SK-N-SH (cell line): ENCODE measurements around the gene LRIG1. TPM values are rescaled to one million over a fixed set of nuclear protein-coding genes. Genes with fewer than 3 reads are reported as not detected.

Source experiments
- CTCF ChIA-PET: fragments of 300-600, 350-600 bp; formaldehyde crosslinking; extraction: SDS; loops from one replicate; lab custom pipeline; 2021; lab: Yijun Ruan, JAX
- POLR2A ChIA-PET: fragments of 350-600 bp; sonication (Branson Sonifier 250); formaldehyde crosslinking; extraction: SDS; loops from one replicate; lab custom pipeline; 2020; ENCODE audit warnings: antibody characterized with exemption, inconsistent platforms; lab: Yijun Ruan, JAX
- DNase-seq: peaks from one replicate; pipeline ENCODE4 v3.0.0; 2012
- H2AFZ ChIP-seq: fragments of 200-600 bp; sonication (generic); 2 replicates; pipeline ENCODE4 v1.8.1; 2016; ENCODE audit warnings: antibody characterized with exemption, mild to moderate bottlenecking, low read depth
- H3F3A ChIP-seq: fragments of 200-600 bp; sonication (generic); replicated peaks from 2 replicates; pipeline ENCODE3; 2016; ENCODE audit warnings: antibody characterized with exemption, mild to moderate bottlenecking; ENCODE audit not compliant: insufficient read depth
- H3K27ac ChIP-seq, 2 experiments: fragments of 200-500 bp in 1 of 2; fragments of 200-600 bp in 1 of 2; sonication (Bioruptor generic) in 1 of 2; sonication (generic), shearing (Covaris generic) in 1 of 2; 2 replicates each; pipeline versions ENCODE4 v1.5.1 to v1.6.1; 2014 to 2016; ENCODE audit warnings: low read depth in 2 of 2, inconsistent platforms in 1 of 2, low read length in 1 of 2, mild to moderate bottlenecking in 1 of 2, mixed read lengths in 1 of 2
- H3K27me3 ChIP-seq: fragments of 200-600 bp; sonication (generic), shearing (Covaris generic); 2 replicates; pipeline ENCODE4 v1.6.1; 2016; ENCODE audit warnings: mixed run types; ENCODE audit not compliant: insufficient read depth
- H3K36me3 ChIP-seq, 2 experiments: fragments of 200-500 bp in 1 of 2; fragments of 200-600 bp in 1 of 2; sonication (Bioruptor generic) in 1 of 2; sonication (generic) in 1 of 2; replicated peaks in 1 of 2; 2 replicates each; pipeline versions ENCODE3 to v1.5.1; 2014 to 2016; ENCODE audit warnings: low read length in 1 of 2, mild to moderate bottlenecking in 1 of 2; ENCODE audit not compliant: insufficient read depth in 2 of 2, control insufficient read depth in 1 of 2
- H3K4me1 ChIP-seq, 2 experiments: fragments of 200-500 bp in 1 of 2; fragments of 200-600 bp in 1 of 2; sonication (Bioruptor generic) in 1 of 2; sonication (generic), shearing (Covaris generic) in 1 of 2; 2 replicates each; pipeline versions ENCODE4 v1.5.1 to v1.6.1; 2014 to 2016; ENCODE audit warnings: low read depth in 1 of 2, low read length in 1 of 2, mixed run types in 1 of 2; ENCODE audit not compliant: insufficient read depth in 2 of 2, control insufficient read depth in 1 of 2
- H3K4me2 ChIP-seq: fragments of 200-600 bp; sonication (generic), shearing (Covaris generic); 2 replicates; pipeline ENCODE4 v1.6.1; 2017; ENCODE audit warnings: mixed run types
- H3K4me3 ChIP-seq, 2 experiments: fragments of 200-500 bp in 1 of 2; fragments of 200-600 bp in 1 of 2; sonication (Bioruptor generic) in 1 of 2; sonication (generic), shearing (Covaris generic) in 1 of 2; 2 replicates each; pipeline versions ENCODE4 v1.5.1 to v1.8.1; 2014 to 2016; ENCODE audit warnings: low read depth in 2 of 2, inconsistent platforms in 1 of 2, low read length in 1 of 2, mild to moderate bottlenecking in 1 of 2, mixed read lengths in 1 of 2, moderate library complexity in 1 of 2
- H3K79me2 ChIP-seq: fragments of 200-600 bp; sonication (generic); 2 replicates; pipeline ENCODE4 v1.8.1; 2017; ENCODE audit warnings: mild to moderate bottlenecking; ENCODE audit not compliant: insufficient read depth
- H3K9ac ChIP-seq: fragments of 200-600 bp; sonication (generic); 2 replicates; pipeline ENCODE4 v1.6.1; 2017; ENCODE audit warnings: mixed run types
- H3K9me2 ChIP-seq: fragments of 200-600 bp; sonication (generic); 2 replicates; pipeline ENCODE4 v1.6.1; 2017; ENCODE audit warnings: mixed run types
- H3K9me3 ChIP-seq: fragments of 200-600 bp; sonication (generic); 2 replicates; pipeline ENCODE4 v1.6.1; 2017; ENCODE audit warnings: mixed run types, mild to moderate bottlenecking, moderate library complexity
- H4K20me1 ChIP-seq: fragments of 200-600 bp; sonication (generic); 2 replicates; pipeline ENCODE4 v1.6.1; 2017; ENCODE audit warnings: mild to moderate bottlenecking, mixed run types; ENCODE audit not compliant: insufficient read depth
- EP300 ChIP-seq, 2 experiments: IDR thresholded peaks; 2 replicates each; pipeline versions ENCODE4 v1.4.0 to v1.6.1; 2012; ENCODE audit warnings: borderline replicate concordance in 1 of 2, low read depth in 1 of 2, low read length in 1 of 2
- EZH2phosphoT487 ChIP-seq: fragments of 200-600 bp; sonication (generic); IDR thresholded peaks from 2 replicates; pipeline ENCODE4 v1.6.1; 2017; ENCODE audit warnings: low read depth, mixed run types, mild to moderate bottlenecking, antibody characterized with exemption, moderate library complexity, borderline replicate concordance
- FOXM1 ChIP-seq: IDR thresholded peaks from 2 replicates; pipeline ENCODE4 v1.4.0; 2012; ENCODE audit warnings: low read depth, mild to moderate bottlenecking
- GABPA ChIP-seq: IDR thresholded peaks from 2 replicates; pipeline ENCODE4 v1.4.0; 2012; ENCODE audit warnings: low read depth, mild to moderate bottlenecking
- MAX ChIP-seq: IDR thresholded peaks from 2 replicates; pipeline ENCODE4 v1.4.0; 2012; ENCODE audit warnings: low read depth
- MXI1 ChIP-seq: IDR thresholded peaks from 2 replicates; pipeline ENCODE4 v1.6.1; 2012; ENCODE audit warnings: mild to moderate bottlenecking, low read depth, low read length, improper control_type of control experiment
- NRF1 ChIP-seq: IDR thresholded peaks from 2 replicates; pipeline ENCODE4 v1.6.1; 2012; ENCODE audit warnings: low read depth, mild to moderate bottlenecking, low read length
- PBX3 ChIP-seq: IDR thresholded peaks from 2 replicates; pipeline ENCODE4; 2012
- REST ChIP-seq: IDR thresholded peaks from 2 replicates; pipeline ENCODE4 v1.6.1; 2012; ENCODE audit warnings: mild to moderate bottlenecking, low read depth, low read length, moderate library complexity
- SIN3A ChIP-seq: IDR thresholded peaks from 2 replicates; pipeline ENCODE4 v1.6.1; 2012; ENCODE audit warnings: low read depth, mild to moderate bottlenecking, low read length, moderate library complexity, borderline replicate concordance
- SMC3 ChIP-seq: IDR thresholded peaks from 2 replicates; pipeline ENCODE4 v1.6.1; 2012; ENCODE audit warnings: low read depth, low read length, improper control_type of control experiment
- TAF1 ChIP-seq: IDR thresholded peaks from 2 replicates; pipeline ENCODE4 v1.6.1; 2012; ENCODE audit warnings: low read depth, mild to moderate bottlenecking, low read length, moderate library complexity, borderline replicate concordance
- TCF12 ChIP-seq: IDR thresholded peaks from 2 replicates; pipeline ENCODE4 v1.4.0; 2012
- TEAD4 ChIP-seq: IDR thresholded peaks from 2 replicates; pipeline ENCODE4 v1.4.0; 2012; ENCODE audit warnings: mild to moderate bottlenecking, borderline replicate concordance; ENCODE audit not compliant: insufficient read depth
- USF2 ChIP-seq: fragments of 150-350 bp; IDR thresholded peaks from 2 replicates; pipeline ENCODE4 v1.6.1; 2017; ENCODE audit warnings: antibody characterized with exemption, low read length, low read depth, borderline replicate concordance
- ZBTB33 ChIP-seq: IDR thresholded peaks from 2 replicates; pipeline ENCODE4 v1.4.0; 2012; ENCODE audit warnings: low read depth, borderline replicate concordance
- WGBS: methylation state at CpG from one replicate; pipeline ENCODE4 v1.1.6; 2017; ENCODE audit warnings: low lambda C conversion rate; 5-methylcytosine and 5-hydroxymethylcytosine counted together
- polyA plus RNA-seq, 3 experiments: library from polyadenylated mRNA; depleted of rRNA; stranded (reverse); fragments of >200 nt; gene quantifications; 2 replicates each; pipeline ENCODE4 v1.2.3, GENCODE V29; 2012

The LRIG1 gene
- polyA plus RNA-seq, 1 of the 3 experiments (the other 2 are of a cell fraction): 1.7 TPM

- POLR2A ChIA-PET: no interaction called here
Measured at GRCh38 chr3:66361356-66361755, 139.5 kb downstream of the LRIG1 start.

More at GRCh38 chr3:66361356-66361755, 139.5 kb downstream of the LRIG1 start:
- H3K27ac ChIP-seq: no peak overlapping the region
- peaks cover 9% of the 10 kb centered on the region for H3F3A ChIP-seq
- H3K36me3 ChIP-seq: no peaks in the 10 kb centered on the region
- no peak overlapping the region for H3K9ac ChIP-seq
- H3K27me3 ChIP-seq: no peaks in the 10 kb centered on the region
- WGBS: 95% methylated on average over 5 of the region's 5 CpGs
- CTCF ChIA-PET: interaction anchor here (2.4 kb wide), 1 partner anchor 17 kb away, joined by 10 read pairs; no protein-coding TSS in a partner anchor
- no peak overlapping the region for H3K4me2 ChIP-seq
- no peaks in the 10 kb centered on the region for H4K20me1 ChIP-seq
- H2AFZ ChIP-seq: no peak overlapping the region
- H3K9me2 ChIP-seq: no peaks in the 10 kb centered on the region
- H3K4me1 ChIP-seq: peaks cover 0 to 5% of the 10 kb centered on the region in 2 experiments; a peak in 1 of 4 replicates
- H3K9me3 ChIP-seq: no peaks in the 10 kb centered on the region
- no peak for DNase-seq
- no peak overlapping the region for H3K4me3 ChIP-seq
- TF ChIP-seq MAX: no peak
- TF ChIP-seq EP300 (IDR thresholded peaks at IDR 0.05; ENCODE audit: borderline replicate concordance in 1 of 2, low read depth in 1 of 2, low read length in 1 of 2): no peak
- no peak for TF ChIP-seq USF2
- no peak for TF ChIP-seq SIN3A
- no peak for TF ChIP-seq SMC3
- TF ChIP-seq ZBTB33: no peak
- TF ChIP-seq TCF12: no peak
- TF ChIP-seq REST: no peak
- no peak for TF ChIP-seq PBX3
- no peak for TF ChIP-seq MXI1
- TF ChIP-seq NRF1: no peak
- no peak for TF ChIP-seq FOXM1
- no peak for TF ChIP-seq TAF1
- no peak for TF ChIP-seq EZH2phosphoT487
- TF ChIP-seq TEAD4: no peak
- TF ChIP-seq GABPA: no peak
- no peaks in the 10 kb centered on the region for H3K79me2 ChIP-seq
